Fibroblast of upper back skin (primary cell): ENCODE results near the gene CYTH3.
A peak's percentile ranks its signal among the peaks of the same experiment; 100 is the strongest.

Experiments
- DNase-seq: peaks from one replicate; pipeline ENCODE4 v3.0.0-alpha.2; 2013

Gene CYTH3

GRCh38 chr7:6142871-6143380, 129.5 kb downstream of the CYTH3 start:
- DNase-seq, result no peak

GRCh38 chr7:6139189-6139996, 133.0 kb downstream of the CYTH3 start:
- no peak for DNase-seq

GRCh38 chr7:6136475-6136874, 135.9 kb downstream of the CYTH3 start:
- no peak for DNase-seq

DNA sequence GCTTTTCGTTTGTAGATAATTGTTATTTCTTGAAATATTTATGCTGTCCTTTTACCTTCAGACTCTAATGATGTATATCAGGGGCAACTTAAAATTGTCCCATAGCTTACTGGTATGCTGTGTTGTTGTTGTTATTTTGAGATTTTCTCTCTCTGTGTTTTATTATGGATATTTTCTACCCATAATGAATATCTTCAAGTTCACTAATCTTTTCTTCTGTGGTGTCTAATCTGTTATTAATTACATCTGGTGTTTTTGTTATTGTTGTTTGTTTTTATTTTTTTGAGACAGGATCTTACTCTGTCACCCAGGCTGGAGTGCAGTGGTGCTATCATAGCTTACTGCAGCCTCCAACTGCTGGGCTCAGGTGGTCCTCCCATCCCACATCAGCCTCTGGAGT, 139.2 kb downstream of the CYTH3 start:
- DNase-seq, result no peak

DNA sequence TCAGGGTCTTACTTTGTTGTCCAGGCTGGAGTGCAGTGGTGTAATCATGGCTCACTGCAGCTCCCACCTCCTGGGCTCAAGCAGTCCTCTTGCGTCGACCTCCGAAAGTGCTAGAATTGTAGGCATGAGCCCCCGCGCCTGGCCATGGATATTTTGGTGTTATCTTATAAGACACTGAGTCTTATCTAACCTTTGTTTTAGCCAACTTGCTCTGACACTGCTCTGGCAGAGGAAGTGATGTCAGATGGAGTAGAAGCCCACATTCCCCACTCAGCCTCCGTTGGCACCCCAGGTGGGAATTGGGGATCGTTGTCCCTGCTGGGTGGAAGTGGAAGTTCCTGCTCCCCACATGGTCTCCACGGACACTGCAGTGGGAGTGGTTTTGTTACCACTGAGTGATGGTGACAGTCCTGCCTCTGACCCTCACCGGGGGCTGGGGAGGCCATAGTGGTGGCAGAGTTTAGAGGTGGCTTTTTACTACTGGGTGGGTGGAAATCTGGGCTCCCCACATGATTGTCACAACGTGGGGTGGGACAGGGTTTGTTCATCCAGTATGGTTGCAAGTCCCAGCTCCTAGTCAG, 142.3 kb downstream of the CYTH3 start:
- no peak for DNase-seq

DNA sequence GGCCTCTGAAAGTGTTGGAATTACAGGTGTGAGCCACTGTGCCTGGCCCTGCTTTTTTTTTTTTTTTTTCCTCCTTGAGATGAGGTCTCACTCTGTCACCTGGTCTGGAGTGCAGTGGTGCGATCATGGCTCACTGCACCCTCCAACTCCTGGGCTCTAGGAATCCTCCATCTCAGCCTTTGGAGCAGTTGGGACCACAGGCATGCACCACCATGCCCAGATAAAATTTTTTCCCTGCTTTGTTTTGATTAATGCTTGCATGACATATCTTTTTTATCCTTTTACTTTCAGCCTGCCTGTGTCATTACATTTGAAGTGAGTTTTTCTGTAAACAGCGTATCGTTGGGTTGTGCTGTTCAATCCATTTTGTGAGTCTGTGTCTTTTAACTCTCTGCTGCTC, 144.2 kb downstream of the CYTH3 start:
- no peak for DNase-seq

- no peak for DNase-seq
Observed at GRCh38 chr7:6127110-6127490, 145.3 kb downstream of the CYTH3 start.

DNA sequence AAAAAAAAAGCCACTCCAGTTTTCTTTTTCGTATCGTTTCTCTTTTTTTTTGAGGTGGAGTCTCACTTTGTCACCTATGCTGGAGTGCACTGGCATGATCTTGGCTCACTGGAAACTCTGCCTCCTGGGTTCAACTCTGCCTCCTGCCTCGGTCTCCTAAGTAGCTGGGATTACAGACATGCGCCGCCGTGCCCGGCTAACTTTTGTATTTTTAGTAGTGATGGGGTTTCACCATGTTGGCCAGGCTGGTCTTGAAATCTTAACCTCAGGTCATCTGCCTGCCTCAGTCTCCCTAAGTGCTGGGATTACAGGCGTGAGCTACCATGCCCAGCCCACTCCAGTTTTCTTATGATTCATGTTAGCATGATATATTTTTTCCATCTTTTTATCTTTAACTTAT, 148.6 kb downstream of the CYTH3 start:
- no peak for DNase-seq

GRCh38 chr7:6121141-6121540, 151.3 kb downstream of the CYTH3 start:
- DNase-seq, result peak; percentile 15

- DNase-seq, result no peak
Observed at GRCh38 chr7:6117533-6117932, 154.9 kb downstream of the CYTH3 start.

- DNase-seq, result peak; percentile 22
Observed at GRCh38 chr7:6116211-6116610, 156.2 kb downstream of the CYTH3 start.
